ENCODE results near the gene COX20. TPM values are rescaled to one million over a fixed set of nuclear protein-coding genes. Genes with fewer than 3 reads are reported as not detected.
A peak's percentile ranks its signal among the peaks of the same experiment; 100 is the strongest.

COX20 gene
- total and polyA plus RNA-seq, 10 of the 15 experiments (the other 5 are each of a cell fraction or from before 2014, with no cell fraction given) = 22.8 to 112 (median 52.7) TPM

DNA sequence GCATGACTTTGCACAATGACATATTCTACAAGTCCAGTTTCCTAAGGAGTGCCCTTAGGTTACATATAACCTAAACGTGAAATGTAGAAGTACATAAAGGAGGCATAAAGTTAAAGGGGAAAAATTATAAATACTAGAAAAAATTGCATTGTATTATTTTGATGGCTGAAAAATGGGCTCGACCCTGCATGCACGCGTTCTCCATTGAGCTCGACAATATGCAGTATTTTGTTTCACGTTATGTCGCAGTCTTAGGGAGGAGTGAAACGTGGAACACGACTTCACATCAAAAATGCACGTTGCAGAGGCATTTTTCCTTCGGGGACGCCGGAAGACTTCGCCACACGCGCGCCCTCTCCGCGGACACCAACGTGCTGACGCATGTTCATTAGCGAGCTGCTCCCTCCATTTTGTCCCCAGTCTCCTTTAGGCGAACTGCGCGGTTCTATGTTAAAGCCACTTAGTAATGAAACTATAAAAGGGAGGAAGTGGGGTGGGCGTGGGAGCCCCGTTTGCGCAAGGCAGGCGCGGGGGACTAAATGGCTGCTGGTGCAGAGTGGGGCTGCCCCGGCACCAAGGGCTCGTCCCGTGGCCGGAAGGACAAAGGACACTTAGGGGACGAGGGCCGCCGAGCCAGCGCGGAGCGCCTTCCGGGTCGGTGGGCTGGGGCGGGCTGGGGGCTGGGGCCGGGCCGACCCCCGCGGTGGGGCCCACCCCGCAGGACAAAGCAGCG is 749 bp upstream of the COX20 start:
- BruUV-seq (replicated peaks) = TSS peak; percentile 76
- in situ Hi-C loops (cut with MboI) = no loop called here
- POLR2A ChIA-PET = interaction anchor here (0.7 to 14.7 kb wide), 5 partner anchors 20 to 135 kb away, joined by 4 to 350 read pairs (median 17); partner anchors contain the start of gene HNRNPU
- TF ChIP-seq MYB (IDR thresholded peaks at IDR 0.05; ENCODE audit: borderline replicate concordance, low read depth, low read length) (no peak), MEF2A (IDR thresholded peaks at IDR 0.05; ENCODE audit: insufficient read depth, low read depth, low read length) (peak; percentile 51; the same call in 1 of the 2 replicates), JUND (IDR thresholded peaks at IDR 0.05; ENCODE audit: low read depth, low read length) (0 out of 2 replicates have a peak, but pooled peaks have one; percentile 40), NFYA (IDR thresholded peaks at IDR 0.05; ENCODE audit: borderline replicate concordance, low read depth, low read length) (no peak), CHD1 (IDR thresholded peaks at IDR 0.05; ENCODE audit: low read depth, low read length) (peak; percentile 88; the same call in 1 of the 2 replicates), TCF3 (IDR thresholded peaks at IDR 0.05; ENCODE audit: borderline replicate concordance, insufficient read depth, low read depth, low read length) (no peak), BRCA1 (IDR thresholded peaks at IDR 0.05; ENCODE audit: low read depth, low read length) (no peak), PAX5 (IDR thresholded peaks at IDR 0.05; ENCODE audit: borderline replicate concordance, low read depth, low read length) (no peak), CREM (IDR thresholded peaks at IDR 0.05; ENCODE audit: low read depth) (peak; percentile 66), SUPT20H (IDR thresholded peaks at IDR 0.05; ENCODE audit: borderline replicate concordance, control insufficient read depth, low read depth, low read length) (no peak), EZH2 (IDR thresholded peaks at IDR 0.05; ENCODE audit: borderline replicate concordance, control insufficient read depth, low read depth, low read length) (no peak), SUZ12 (IDR thresholded peaks at IDR 0.05; ENCODE audit: unreplicated experiment) (no peak), EP300 (IDR thresholded peaks at IDR 0.05; ENCODE audit: borderline replicate concordance in 1 of 2, control insufficient read depth in 1 of 2, low read depth in 2 of 2, low read length in 2 of 2) (peak; percentile 24 to 27; a peak in 2 of 4 replicates), ZNF384 (IDR thresholded peaks at IDR 0.05; ENCODE audit: borderline replicate concordance, low read depth, low read length) (no peak), ESRRA (IDR thresholded peaks at IDR 0.05; ENCODE audit: low read length) (peak; percentile 92), ZNF217 (IDR thresholded peaks at IDR 0.05) (no peak), SREBF1 (IDR thresholded peaks at IDR 0.05; ENCODE audit: low read length) (no peak)
- TF ChIP-seq, protein P1, sequence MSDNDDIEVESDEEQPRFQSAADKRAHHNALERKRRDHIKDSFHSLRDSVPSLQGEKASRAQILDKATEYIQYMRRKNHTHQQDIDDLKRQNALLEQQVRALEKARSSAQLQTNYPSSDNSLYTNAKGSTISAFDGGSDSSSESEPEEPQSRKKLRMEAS (IDR thresholded peaks at IDR 0.05; ENCODE audit: low read depth, low read length) = no peak; the same call in 1 of the 2 replicates
- TF ChIP-seq, protein P2, sequence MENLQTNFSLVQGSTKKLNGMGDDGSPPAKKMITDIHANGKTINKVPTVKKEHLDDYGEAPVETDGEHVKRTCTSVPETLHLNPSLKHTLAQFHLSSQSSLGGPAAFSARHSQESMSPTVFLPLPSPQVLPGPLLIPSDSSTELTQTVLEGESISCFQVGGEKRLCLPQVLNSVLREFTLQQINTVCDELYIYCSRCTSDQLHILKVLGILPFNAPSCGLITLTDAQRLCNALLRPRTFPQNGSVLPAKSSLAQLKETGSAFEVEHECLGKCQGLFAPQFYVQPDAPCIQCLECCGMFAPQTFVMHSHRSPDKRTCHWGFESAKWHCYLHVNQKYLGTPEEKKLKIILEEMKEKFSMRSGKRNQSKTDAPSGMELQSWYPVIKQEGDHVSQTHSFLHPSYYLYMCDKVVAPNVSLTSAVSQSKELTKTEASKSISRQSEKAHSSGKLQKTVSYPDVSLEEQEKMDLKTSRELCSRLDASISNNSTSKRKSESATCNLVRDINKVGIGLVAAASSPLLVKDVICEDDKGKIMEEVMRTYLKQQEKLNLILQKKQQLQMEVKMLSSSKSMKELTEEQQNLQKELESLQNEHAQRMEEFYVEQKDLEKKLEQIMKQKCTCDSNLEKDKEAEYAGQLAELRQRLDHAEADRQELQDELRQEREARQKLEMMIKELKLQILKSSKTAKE (IDR thresholded peaks at IDR 0.05; ENCODE audit: low read depth, poor library complexity, severe bottlenecking) = no peak

More for the DNA sequence above, 749 bp upstream of the COX20 start:
- Histone ChIP-seq H3K27me3 (replicated peaks in 1 of 2; ENCODE audit: control insufficient read depth in 2 of 2, insufficient read depth in 2 of 2, low read length in 1 of 2) (no peaks in the 10 kb centered on the region), H3K9ac (ENCODE audit: control insufficient read depth, insufficient read depth, low read length) (peak overlapping the region; percentile 96), H3K9me3 (replicated peaks; ENCODE audit: control insufficient read depth, insufficient read depth, low read length) (peaks cover 3% of the 10 kb centered on the region; the same call in 1 of the 3 replicates), H3K4me2 (ENCODE audit: control insufficient read depth, insufficient read depth) (peak overlapping the region; percentile 91), H4K20me1 (ENCODE audit: control insufficient read depth, insufficient read depth) (no peaks in the 10 kb centered on the region), H3K79me2 (ENCODE audit: control insufficient read depth, insufficient read depth, low read length) (peaks cover 41% of the 10 kb centered on the region), H3K27ac (ENCODE audit: control insufficient read depth, insufficient read depth) (peak overlapping the region; percentile 99), H3K4me1 (ENCODE audit: control insufficient read depth, insufficient read depth, low read length) (peaks cover 6% of the 10 kb centered on the region), H2AFZ (ENCODE audit: control insufficient read depth, low read depth, low read length) (peak overlapping the region; percentile 92), H3K36me3 (ENCODE audit: control insufficient read depth in 2 of 2, insufficient read depth in 2 of 2, low read length in 1 of 2) (no peaks in the 10 kb centered on the region; a peak in 1 of 4 replicates), H3K4me3 (peak overlapping the region; percentile 72)
- FAIRE-seq = peak; percentile 80
- ATAC-seq = peak; percentile 75
- intact Hi-C loops (cut with micrococcal nuclease; ENCODE audit: unreplicated experiment) = loop anchor here (1.0 to 10.0 kb wide), 8 partner anchors 19 to 510 kb away; partner anchors contain the start of genes ADSS2 and HNRNPU
- RAD21 ChIA-PET (ENCODE audit: unreplicated experiment) = interaction anchor here (0.6 to 4.1 kb wide), 11 partner anchors 17 to 208 kb away, joined by 3 to 44 read pairs (median 7); partner anchors contain the start of gene HNRNPU
- peak; percentile 88 for DNase-seq (ENCODE audit: low read depth, low spot score)
- CTCF ChIA-PET = interaction anchor here (0.8 to 7.9 kb wide), 5 partner anchors 20 to 208 kb away, joined by 3 to 98 read pairs (median 21); partner anchors contain the start of gene HNRNPU
- 1% methylated on average over 34 of the region's 49 CpGs for WGBS (ENCODE audit: insufficient coverage, insufficient replicate concordance, low lambda C conversion rate, missing lambda C conversion rate)
- SMC1A ChIA-PET (ENCODE audit: uncharacterized antibody, unreplicated experiment) = interaction anchor here (0.8 to 16.8 kb wide), 7 partner anchors 8 to 208 kb away, joined by 3 to 360 read pairs (median 6); partner anchors contain the start of gene HNRNPU
